Anterior cingulate cortex (tissue), 58 donors: ENCODE results near the gene SYNGR3.
"Not testable (repeated sequence)": the region's sequence is repeated elsewhere in the genome, so short reads cannot be mapped to it uniquely, and the experiment has no call there.

Experiments used
- DNase-seq, 58 donors: peaks; one replicate each; lab custom pipeline; 2025; lab: John Stamatoyannopoulos, UW

SYNGR3 gene

GRCh38 chr16:1989209-1990100 lies at the start of gene SYNGR3:
SYNGR3 (plus strand) TSS chr16:1989970; CDS start chr16:1990103, 133 bp downstream.
- DNase-seq = peak in 2 of 58 donors; percentile 10 to 14

- no peak for DNase-seq
These were observed 49.3 kb upstream of the SYNGR3 start for GRCh38 chr16:1940273-1941161.

GRCh38 chr16:1941162-1942046 lies 48.4 kb upstream of the SYNGR3 start:
- DNase-seq = no peak

GRCh38 chr16:1942047-1942809 lies 47.5 kb upstream of the SYNGR3 start:
- peak in 1 of 58 donors; percentile 9 for DNase-seq

- DNase-seq = peak; percentile 60 to 100 (median 98)
These were observed 46.7 kb upstream of the SYNGR3 start, which contains the start of gene MSRB1 for GRCh38 chr16:1942810-1943726. MSRB1 (minus strand) TSS chr16:1943199; CDS start chr16:1943156, 43 bp downstream.

- no peak for DNase-seq
These were observed 45.1 kb upstream of the SYNGR3 start for GRCh38 chr16:1944612-1945199.

- no peak for DNase-seq
These were observed 44.0 kb upstream of the SYNGR3 start for GRCh38 chr16:1945559-1946391.

GRCh38 chr16:1946495-1947368 lies 43.0 kb upstream of the SYNGR3 start:
- no peak for DNase-seq

GRCh38 chr16:1947369-1947670 lies 42.5 kb upstream of the SYNGR3 start:
- no peak for DNase-seq

GRCh38 chr16:1949507-1949906 lies 40.3 kb upstream of the SYNGR3 start:
- DNase-seq = no peak

- no peak for DNase-seq
These were observed 39.7 kb upstream of the SYNGR3 start for GRCh38 chr16:1950047-1950446.

GRCh38 chr16:1950559-1950958 lies 39.2 kb upstream of the SYNGR3 start:
- no peak for DNase-seq

- DNase-seq = no peak
These were observed 36.0 kb upstream of the SYNGR3 start for GRCh38 chr16:1953734-1954133.

- DNase-seq = not testable (repeated sequence)
These were observed 32.2 kb upstream of the SYNGR3 start for GRCh38 chr16:1957434-1958142.

- DNase-seq = not testable (repeated sequence)
These were observed 31.7 kb upstream of the SYNGR3 start for GRCh38 chr16:1958143-1958491.
